Stimulated activated CD8-positive, alpha-beta memory T cell treated with anti-CD3 and anti-CD28 coated beads, Interleukin-15, amount 100 ng/mL, for 4 hours (primary cell): ENCODE data around the gene GALNS.
"Not testable (repeated sequence)": the region's sequence is repeated elsewhere in the genome, so short reads cannot be mapped to it uniquely, and the experiment has no call there.

Experiments used
- DNase-seq, 2 donors: peaks; one replicate each; pipeline ENCODE4 v3.0.0-alpha.2; 2020; ENCODE audit warnings: low read depth in 2 of 2

Gene GALNS

DNA sequence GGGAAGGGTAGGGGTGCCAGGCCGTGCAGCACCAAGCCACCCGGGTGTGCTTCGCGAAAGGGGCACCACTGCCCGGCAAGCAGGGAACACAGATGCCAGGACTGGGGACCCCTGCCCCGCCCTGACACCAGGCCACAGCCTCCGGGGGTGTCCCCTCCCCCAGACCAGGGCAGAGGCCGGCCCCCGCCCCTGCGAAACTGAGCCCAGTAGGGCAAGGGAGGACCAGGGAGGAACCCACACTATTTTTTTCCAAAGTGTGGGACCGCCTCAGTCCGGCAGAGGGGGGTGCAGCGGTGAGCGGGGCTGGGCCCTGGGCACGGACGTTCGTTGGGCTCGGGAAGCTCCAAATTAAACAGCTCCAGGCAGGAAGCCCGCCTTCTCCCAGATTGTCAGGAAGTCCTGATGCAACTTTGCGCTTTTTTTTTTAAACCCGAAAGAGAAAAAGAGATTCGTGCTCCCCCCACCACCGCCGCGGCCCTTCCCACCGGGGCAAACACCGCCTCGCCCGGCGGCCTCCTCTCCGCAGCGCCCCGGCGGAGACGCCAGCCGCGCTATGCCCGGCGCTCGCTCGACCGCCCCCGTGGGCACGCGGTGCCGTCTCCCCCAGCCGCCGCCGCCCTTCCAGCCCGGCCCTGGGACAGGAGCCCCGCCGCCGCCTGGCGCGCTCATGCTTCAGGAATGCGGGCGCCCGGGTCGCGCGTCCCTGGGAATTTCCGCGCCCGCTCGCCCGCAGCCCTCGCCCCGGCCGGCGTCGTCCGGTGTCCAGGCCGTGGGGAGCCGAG, 72.5 kb downstream of the GALNS start:
- DNase-seq, result no peak

DNA sequence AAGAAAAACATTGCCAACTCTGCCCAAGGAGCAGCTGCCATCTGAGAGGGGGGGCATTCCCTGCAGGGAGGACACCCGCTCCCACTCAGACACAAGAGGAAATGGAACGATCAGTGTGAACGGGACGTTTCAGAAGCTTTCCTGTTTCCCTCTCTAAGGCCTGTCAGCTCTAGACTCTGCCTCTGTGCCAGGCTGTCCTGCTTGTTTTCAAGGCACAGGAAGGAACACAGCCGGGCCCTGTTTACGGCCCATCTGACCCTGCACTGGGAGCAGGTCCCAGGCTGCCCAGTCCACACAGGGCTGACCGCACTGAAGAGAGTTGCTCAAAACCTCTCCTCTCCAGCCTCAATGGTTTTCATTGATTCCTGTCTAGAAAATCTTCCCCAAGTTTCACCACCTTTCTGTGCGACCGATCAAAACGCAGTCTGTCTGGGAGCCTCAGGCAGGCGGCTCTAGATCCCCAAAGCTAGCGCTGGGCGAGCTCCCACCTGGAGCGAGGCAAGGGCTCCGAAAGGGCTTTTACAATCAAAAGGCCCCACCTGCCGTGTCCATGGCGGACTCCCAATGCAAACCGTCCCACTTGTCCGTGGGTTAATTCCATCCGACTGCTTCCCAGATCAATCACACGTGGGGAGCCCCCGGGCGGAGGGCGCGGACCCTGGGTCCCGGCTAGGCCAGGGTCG, 73.2 kb downstream of the GALNS start:
- no peak for DNase-seq

DNA sequence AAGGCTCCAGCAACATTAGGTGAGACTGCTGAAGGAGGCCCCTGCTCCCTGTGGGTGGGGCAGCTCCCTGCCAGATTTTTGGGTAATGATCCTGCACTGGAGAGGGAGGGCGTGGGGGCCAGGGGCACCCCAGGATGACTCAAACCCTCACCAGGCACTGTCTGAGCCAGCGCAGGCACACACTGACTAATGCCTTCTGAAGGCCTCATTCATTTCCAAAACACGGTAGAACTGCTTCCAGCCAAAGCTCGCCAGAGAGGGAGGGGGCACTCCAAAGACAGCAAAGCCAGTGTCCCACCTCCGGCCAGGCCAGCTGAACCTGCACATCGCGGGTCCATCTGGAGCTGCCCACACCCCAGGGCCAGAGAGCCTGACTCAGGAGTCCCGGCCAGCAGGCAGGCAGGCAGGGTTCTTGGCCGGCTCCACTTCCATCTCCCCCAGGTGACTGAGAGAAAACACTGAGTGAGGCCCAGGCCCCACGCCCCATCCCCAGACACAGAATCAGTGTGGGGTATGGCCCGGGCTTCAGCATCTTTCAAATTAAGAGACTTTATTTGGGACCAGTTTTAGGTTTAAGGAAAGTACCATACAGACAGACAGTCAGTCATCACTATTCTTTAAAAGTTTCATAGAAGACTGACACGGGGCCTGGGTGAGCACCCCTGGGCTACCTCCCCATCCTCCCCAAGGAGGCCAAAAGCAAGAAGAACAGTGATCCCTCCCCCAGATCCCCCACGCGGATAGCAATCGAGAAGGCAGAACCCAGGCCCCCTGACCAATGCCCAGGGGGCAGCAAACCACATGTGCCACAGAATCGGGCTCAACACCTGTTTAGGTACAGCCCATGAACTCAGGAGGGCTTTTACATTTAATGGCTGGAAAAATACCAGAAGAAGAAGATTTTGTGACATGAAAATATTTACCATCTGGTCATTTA, 74.0 kb downstream of the GALNS start:
- DNase-seq, result peak in 1 of 2 donors; percentile 56

DNA sequence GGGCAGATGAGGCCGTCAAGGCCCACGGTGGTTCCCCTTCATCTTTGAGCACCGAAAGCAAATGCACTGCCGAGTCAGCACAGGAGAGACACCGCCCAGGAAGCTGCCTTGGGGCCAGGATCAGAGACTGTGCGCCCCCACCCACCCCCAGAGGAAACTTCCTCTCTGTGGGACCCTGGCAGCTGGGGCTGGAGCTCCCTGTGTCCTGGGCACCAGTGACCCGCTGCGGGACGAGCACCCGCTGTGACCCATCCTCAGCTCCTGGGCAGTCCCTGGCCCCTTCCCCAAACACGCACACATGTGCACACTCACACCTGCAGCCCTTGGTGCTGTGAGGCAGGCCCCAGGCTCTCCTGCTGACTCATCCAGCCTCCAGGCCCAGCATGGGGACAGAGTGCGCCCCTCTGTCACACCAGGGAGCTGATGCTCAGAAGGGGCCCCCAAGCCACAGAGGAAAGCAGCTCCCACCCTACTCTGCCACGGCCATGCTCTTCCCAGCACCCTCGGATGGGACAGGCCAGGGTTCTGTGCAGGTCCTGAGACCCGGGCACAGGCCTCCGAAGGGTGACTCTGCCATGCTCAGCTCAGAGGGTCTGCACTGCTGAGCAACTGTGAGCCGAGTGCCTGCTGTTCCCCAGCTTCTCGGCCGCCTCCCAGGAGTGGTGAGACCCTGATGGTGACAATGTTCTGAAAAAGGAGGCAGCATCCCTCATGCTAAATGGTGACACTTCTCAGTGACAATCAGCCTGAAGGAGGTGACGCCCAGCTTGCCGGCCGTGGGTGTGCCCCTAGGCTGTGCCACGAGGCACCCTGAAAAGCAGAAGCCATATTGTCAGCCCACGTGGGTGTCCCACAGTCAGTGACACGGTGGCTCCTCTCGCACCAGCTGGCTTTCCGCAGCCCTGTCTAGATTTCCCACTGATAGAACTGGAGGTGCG, 75.3 kb downstream of the GALNS start:
- DNase-seq, result peak in 1 of 2 donors; percentile 63

DNA sequence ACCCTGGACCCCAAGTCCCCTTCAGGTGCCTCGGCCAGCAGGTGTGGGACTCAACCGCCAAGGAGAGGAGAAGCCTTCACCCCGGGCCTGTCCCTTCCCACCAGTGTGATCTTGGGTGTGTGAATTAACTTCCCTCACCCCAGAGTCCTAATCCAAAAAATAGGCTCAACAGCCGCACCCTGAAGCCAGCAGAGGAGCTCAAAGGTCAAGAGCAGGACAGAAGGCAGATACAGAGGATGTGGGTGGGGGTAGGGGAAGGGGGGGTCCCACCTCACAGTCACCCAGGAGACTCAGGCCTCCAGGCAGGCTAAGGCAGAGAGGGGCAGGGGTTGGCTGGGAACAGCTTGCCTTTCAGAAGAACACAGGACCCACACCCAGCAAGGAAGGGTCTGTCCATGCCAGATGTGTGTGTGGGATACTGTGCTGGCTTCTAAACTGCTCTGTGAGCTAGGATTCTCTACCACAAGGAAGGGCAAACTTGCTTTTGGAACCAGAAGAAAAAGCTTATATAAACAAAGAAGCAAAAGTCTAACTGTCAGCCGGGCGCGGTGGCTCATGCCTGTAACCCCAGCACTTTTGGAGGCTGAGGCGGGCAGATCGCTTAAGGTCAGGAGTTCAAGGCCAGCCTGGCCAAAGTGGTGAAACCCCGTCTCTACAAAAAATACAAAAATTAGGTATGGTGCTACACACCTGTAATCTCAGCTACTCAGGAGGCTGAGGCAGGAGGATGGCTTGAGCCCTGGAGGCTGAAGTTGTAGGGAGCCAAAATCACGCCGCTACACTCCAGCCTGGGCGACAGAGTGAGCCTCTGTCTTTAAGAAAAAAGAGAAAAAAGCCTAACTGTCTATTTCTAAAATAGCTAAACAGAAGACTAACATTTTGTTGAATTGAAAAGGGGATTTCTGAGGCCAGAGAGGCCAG, 76.3 kb downstream of the GALNS start:
- no peak for DNase-seq

DNA sequence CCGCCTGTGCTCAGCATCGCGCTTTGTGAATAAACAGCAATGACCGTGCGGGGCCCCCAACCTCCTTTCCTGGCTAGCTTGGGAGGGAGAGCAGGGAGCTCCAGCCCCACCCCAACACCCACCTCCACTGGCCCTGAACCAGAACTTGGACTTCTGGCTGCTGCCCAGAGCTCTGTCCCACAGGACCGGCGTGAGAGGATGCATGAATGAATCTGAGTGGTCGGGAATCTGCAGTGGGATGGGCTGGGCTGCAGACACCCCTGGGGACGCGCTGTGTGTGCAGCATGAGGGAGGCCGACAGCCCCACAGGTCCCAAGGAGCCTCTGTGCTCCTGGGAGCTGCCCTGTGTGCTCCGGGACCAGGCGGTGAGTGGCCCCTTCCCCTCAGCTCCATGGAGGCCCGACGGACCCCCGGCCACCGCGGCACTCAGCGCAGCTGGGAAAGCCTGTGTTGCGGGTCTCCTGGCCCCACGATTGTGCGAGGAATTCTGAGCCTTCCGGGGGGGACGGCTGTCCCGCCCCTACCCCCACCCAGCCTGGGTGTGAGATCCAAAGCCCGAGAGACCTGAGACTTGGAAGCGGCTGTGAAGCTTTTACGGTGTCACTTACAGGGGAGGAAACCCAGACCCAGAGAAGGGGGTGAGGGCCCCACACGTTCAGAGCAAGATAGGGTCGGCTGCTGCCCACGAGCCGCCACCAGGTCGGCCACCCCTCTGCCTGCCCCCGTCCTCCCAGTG, 77.2 kb downstream of the GALNS start:
- no peak for DNase-seq

DNA sequence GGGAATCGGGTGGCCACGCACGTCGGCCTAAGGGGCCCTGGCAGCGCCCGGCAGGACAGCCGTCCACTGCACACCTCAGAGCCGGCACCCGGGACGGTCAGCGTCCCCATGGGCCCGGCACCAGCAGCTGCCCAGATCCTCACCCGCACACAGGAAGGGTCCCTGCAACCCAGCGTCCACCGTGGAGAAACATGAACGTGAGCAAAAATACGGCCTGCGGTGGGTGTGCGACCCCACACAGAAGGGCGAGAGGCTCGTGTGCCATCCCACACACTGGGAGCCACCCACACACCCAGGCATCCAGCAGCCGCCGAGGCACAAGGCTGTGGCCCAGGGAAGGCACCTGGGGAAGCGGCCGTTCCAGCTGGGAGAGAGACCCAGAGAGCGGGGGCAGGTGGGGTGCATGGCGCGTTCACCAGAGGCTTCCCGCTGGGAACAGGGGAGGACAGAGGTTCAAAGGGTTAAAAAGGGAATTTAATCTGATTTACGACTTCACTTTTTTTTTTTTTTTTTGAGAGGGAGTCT, 78.1 kb downstream of the GALNS start:
- DNase-seq, result no peak

DNA sequence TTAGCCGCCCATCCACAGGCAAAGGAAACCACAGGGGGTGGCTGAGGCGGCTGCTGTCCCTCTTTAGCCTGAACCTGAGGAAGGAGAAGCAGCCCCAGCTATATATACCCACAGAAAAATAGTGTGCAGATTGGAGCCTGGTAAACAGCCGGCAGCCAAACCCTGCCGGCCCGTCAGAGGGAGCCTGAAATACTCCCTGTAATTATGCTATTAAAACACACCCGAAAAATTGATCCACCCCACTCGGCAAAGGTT, 78.5 kb downstream of the GALNS start:
- no peak for DNase-seq

DNA sequence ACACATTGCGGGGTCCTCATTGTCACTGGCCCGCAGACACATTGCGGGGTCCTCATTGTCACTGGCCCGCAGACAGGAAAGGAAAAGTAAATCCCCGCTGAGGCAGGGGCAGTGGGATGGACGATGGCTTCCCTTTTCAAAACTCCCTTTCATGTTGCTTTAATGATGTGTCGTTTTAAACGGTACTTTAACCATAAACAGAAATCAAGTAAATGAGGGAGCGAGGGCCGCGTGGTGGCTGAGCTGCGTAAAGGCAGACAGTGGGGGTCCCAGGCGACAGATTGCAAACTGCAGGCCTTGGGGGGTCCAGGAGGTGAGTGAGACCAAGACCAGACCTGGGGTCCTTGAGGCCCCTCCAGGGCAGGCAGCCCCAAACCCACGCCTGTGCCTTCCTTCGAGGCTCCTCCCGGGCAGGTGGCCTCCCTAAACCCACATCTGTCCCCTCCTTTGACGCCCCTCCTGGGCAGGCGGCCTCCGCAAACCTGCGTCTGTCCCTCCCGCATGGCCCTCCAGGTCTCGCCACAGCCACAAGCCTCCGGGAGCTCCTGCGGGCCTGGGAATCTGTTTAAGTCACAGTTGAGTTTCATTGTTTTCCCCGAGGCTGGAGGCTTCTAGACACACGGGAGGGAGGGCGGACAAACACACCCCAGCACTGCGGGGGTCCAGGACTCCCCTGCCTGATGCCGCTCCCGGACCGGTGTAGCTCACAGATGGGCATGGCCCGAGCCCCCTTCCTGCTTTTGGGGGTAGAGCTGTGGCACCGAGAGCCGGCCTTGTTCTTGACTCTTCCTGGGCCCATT, 79.1 kb downstream of the GALNS start:
- no peak for DNase-seq

DNA sequence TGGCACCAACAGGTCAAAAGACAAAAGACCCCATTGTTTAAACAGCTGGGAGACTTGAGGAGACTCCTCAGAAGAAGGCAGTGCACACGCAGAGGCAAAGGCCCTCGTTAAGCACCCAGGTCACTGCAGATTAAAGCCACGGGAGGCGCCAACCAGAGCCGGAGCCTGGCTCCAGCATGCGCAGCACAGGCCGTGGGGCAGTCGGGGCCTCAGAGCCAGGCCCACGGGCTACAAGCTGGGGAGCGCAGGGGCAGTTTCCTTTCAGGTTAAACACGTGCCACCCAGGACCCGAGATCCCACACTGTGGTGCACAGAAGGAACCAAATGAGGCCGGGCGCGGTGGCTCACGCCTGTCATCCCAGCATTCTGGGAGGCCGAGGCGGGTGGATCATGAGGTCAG, 80.9 kb downstream of the GALNS start:
- no peak for DNase-seq

DNA sequence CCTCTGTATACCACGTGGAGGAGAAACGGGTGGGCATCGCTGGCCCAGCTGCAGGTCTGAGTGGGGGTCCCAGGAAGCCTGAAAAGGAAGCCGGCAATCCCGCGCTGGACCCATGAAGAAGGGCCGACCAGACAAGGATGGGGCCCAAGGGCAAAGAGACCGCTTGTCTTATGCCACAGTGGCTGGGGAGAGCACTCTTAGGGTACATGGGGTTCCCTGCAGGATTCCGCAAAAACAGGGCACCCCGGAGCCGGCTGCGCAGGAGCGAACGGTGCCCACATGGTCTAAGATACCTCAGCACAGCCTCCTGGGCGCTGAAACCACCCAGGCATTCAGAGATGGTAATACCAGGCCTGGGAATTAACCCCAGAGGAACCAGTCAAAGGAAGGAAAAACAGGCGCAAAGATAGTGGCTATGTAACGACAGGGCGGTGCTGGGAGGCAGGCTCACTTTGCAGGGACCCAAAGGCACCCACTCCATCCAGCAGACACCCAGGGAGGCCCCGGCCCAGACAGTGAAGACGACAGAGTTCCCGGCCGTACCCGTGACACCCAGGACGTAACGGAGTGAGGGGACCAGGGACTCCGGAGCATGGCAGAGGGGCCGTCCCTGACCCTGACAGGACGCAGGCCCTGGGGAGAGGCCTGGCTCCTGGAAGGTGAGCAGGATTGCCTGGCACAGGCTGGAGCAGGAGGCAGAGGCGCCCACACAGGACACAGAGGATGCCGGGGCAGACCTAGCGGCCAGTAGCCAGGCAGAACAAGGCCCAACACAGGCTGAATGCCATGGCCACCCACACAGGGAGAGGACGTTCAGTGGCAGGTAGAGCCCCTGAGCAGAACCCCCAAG, 82.0 kb downstream of the GALNS start:
- DNase-seq, result no peak

DNA sequence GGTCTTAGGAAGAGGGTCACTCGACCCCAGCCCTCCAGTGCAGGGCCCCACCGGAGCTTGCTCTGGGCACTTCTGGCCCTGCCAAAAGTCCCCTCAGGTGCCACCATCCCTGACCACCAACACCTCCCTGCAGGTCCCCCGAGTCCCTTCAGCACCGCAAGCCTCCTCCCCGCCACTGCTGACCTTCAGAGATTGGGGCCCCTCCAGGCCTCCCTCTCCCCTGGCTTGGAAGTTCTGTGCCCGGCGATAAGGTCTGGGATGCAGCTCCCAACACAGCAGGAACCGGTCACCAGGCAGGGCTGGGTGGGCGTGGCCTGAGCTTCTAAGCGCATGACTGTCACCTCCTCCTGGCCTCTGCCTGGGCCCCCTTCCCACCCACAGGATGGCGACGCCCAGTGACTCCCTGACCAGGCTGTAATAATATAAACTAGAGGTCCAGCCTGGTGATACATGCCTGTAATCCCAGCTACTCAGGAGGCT, 82.9 kb downstream of the GALNS start:
- no peak for DNase-seq

DNA sequence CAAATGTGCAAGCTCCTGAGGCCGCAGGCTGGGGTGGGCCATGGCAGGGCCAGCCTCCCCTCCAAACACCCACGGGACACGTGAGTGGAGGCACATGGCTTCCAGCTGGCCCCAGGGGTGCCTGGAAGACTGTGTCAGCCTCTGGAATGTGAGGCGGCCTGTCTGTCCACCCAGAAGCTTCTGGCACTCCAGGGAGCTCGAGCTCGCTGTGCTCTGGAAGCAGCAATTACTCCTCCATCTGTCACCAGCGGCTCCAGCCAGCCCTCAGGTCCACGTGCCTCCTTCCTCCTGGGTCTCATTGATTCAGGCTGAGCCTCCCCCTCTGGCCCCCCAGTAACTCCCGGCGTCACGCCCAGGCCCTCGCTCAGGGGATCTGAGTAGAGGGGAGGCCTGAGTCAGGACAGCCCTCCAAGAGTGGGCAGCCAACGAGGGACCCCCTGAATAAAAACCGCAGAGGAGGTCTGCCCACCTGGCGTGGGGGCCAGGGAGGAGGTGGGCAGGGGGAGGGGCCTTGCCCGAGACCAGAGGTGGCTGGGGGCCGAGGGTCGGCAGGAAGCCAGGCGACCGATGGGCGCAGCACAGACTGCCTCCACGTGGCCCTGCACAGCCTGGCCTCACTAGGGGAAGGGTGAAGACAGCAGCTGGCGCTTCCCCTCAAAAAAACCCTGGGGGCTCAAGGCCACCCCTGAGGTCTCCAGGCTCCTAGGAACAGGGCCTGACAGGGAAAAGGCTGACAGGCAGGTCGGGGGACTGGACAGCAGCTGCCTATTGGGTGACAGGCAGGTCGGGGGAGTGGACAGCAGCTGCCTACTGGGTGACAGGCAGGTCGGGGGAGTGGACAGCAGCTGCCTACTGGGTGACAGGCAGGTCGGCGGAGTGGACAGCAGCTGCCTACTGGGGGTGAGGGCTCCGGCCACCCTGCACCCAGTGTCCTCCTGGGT, 83.6 kb downstream of the GALNS start:
- DNase-seq, result no peak

DNA sequence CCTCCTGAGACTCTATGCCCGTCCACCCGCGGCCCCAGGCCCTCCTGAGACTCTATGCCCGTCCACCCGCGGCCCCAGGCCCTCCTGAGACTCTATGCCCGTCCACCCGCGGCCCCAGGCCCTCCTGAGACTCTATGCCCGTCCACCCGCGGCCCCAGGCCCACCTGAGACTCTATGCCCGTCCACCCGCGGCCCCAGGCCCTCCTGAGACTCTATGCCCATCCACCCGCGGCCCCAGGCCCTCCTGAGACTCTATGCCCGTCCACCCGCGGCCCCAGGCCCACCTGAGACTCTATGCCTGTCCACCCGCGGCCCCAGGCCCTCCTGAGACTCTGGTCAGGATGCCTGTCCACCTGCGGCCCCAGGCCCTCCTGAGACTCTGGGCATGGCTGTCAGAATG, 85.0 kb downstream of the GALNS start:
- not testable (repeated sequence) for DNase-seq

DNA sequence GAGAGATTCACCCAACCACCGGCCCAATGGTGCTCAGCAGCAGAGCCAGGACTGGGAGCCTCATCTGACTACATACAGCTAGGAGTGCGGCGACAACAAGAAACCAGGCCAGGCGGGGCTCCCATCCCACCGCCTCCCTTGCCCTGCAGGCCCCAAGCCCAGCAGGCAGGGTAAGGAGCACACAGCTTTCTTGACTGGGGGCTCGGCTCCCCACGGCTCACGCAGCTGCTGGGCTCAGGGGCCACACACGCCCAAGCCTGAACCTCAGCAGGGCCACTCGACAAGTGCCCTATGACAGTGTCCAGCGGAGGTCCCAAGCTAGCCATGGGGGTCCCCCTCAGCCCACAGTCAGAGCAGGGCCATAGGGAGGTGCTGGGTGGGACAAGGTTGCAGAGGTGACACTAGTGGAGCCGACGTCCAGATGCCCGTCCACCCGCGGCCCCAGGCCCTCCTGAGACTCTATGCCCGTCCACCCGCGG, 85.4 kb downstream of the GALNS start:
- no peak for DNase-seq
